ENCODE results near the gene GRIP1. TPM values are rescaled to one million over a fixed set of nuclear protein-coding genes. Genes with fewer than 3 reads are reported as not detected.

Gene GRIP1
- total and polyA plus RNA-seq, 10 of the 15 experiments (the other 5 are each of a cell fraction or from before 2014, with no cell fraction given) = 0.05 to 0.85 (median 0.50) TPM; not detected in 7

GRCh38 chr12:66387117-66387516 is 291.8 kb downstream of the GRIP1 start:
- H3K4me1 ChIP-seq (ENCODE audit: control insufficient read depth, insufficient read depth, low read length) = no peaks in the 10 kb centered on the region
- no peak for DNase-seq (ENCODE audit: low read depth, low spot score)
- H3K36me3 ChIP-seq (ENCODE audit: control insufficient read depth in 2 of 2, insufficient read depth in 2 of 2, low read length in 1 of 2) = no peaks in the 10 kb centered on the region
- no peak overlapping the region for H2AFZ ChIP-seq (ENCODE audit: control insufficient read depth, low read depth, low read length)
- ChIA-PET RAD21 (ENCODE audit: unreplicated experiment) (no interaction called here), CTCF (no interaction called here), SMC1A (ENCODE audit: uncharacterized antibody, unreplicated experiment) (interaction anchor here (1.1 kb wide), 1 partner anchor 12 kb away, joined by 4 read pairs; no protein-coding TSS in a partner anchor), POLR2A (no interaction called here)
- peak; percentile 7 for FAIRE-seq
- no peaks in the 10 kb centered on the region for H3K9me3 ChIP-seq (replicated peaks; ENCODE audit: control insufficient read depth, insufficient read depth, low read length)
- in situ Hi-C loops (cut with MboI) = no loop called here
- BruUV-seq (replicated peaks) = no TSS peak
- no peak overlapping the region for H3K4me2 ChIP-seq (ENCODE audit: control insufficient read depth, insufficient read depth)
- H3K27me3 ChIP-seq (replicated peaks in 1 of 2; ENCODE audit: control insufficient read depth in 2 of 2, insufficient read depth in 2 of 2, low read length in 1 of 2) = no peaks in the 10 kb centered on the region; a peak in 1 of 4 replicates
- intact Hi-C loops (cut with micrococcal nuclease; ENCODE audit: unreplicated experiment) = no loop called here
- H4K20me1 ChIP-seq (ENCODE audit: control insufficient read depth, insufficient read depth) = no peaks in the 10 kb centered on the region
- WGBS (ENCODE audit: insufficient coverage, insufficient replicate concordance, low lambda C conversion rate, missing lambda C conversion rate) = 47% methylated on average over 1 of the region's 1 CpG
- no peak overlapping the region for H3K9ac ChIP-seq (ENCODE audit: control insufficient read depth, insufficient read depth, low read length)
- H3K27ac ChIP-seq (ENCODE audit: control insufficient read depth, insufficient read depth) = no peak overlapping the region
- H3K4me3 ChIP-seq = no peak overlapping the region
- TF ChIP-seq JUNB (IDR thresholded peaks at IDR 0.05) (no peak), EED (IDR thresholded peaks at IDR 0.05; ENCODE audit: low read depth) (no peak), NR2C1 (IDR thresholded peaks at IDR 0.05) (no peak), FOXM1 (IDR thresholded peaks at IDR 0.05; ENCODE audit: low read depth, low read length) (no peak), ZSCAN29 (IDR thresholded peaks at IDR 0.05) (no peak), ZNF592 (IDR thresholded peaks at IDR 0.05) (no peak), ZNF622 (IDR thresholded peaks at IDR 0.05) (no peak), E2F4 (IDR thresholded peaks at IDR 0.05; ENCODE audit: low read depth, low read length) (no peak), SPI1 (IDR thresholded peaks at IDR 0.05; ENCODE audit: borderline replicate concordance, insufficient read depth, low read depth, low read length) (no peak), RAD21 (IDR thresholded peaks at IDR 0.05; ENCODE audit: insufficient read depth, low read depth, low read length) (no peak), STAT1 (conservative IDR thresholded peaks at IDR 0.05) (no peak), EZH2 (IDR thresholded peaks at IDR 0.05; ENCODE audit: borderline replicate concordance, control insufficient read depth, low read depth, low read length) (no peak), GATAD2B (conservative IDR thresholded peaks at IDR 0.05; ENCODE audit: low read depth) (no peak), CTCF (IDR thresholded peaks at IDR 0.05 in 2 of 3, conservative IDR thresholded peaks at IDR 0.05 in 1 of 3; ENCODE audit: control insufficient read depth in 2 of 3, extremely low read depth in 1 of 3, insufficient read depth in 1 of 3, low read depth in 3 of 3, low read length in 3 of 3) (no peak), CREB1 (IDR thresholded peaks at IDR 0.05; ENCODE audit: low read depth) (no peak)
- no peak for ATAC-seq
- H3K79me2 ChIP-seq (ENCODE audit: control insufficient read depth, insufficient read depth, low read length) = no peaks in the 10 kb centered on the region

All from GM12878 (cell line).